NB4 (cell line): Measurements from ENCODE around the gene HYKK.
"Not testable (repeated sequence)": the region's sequence is repeated elsewhere in the genome, so short reads cannot be mapped to it uniquely, and the experiment has no call there.

ENCODE experiments used
- CTCF ChIP-seq: IDR thresholded peaks from one replicate; pipeline ENCODE4 v1.5.1; 2012; ENCODE audit warnings: low read depth, low read length
- MYC ChIP-seq: IDR thresholded peaks from 2 replicates; pipeline ENCODE4 v1.6.1; 2011; ENCODE audit warnings: low read depth, low read length
- POLR2A ChIP-seq: IDR thresholded peaks from 2 replicates; pipeline ENCODE4 v1.6.1; 2011; ENCODE audit warnings: mild to moderate bottlenecking; ENCODE audit not compliant: insufficient read length; ENCODE audit errors: extremely low read depth

GRCh38 chr15:78539464-78540140 is 32.2 kb downstream of the HYKK start:
- not testable (repeated sequence) for TF ChIP-seq CTCF, POLR2A, MYC
